ENCODE data around the gene HARBI1.

DNA sequence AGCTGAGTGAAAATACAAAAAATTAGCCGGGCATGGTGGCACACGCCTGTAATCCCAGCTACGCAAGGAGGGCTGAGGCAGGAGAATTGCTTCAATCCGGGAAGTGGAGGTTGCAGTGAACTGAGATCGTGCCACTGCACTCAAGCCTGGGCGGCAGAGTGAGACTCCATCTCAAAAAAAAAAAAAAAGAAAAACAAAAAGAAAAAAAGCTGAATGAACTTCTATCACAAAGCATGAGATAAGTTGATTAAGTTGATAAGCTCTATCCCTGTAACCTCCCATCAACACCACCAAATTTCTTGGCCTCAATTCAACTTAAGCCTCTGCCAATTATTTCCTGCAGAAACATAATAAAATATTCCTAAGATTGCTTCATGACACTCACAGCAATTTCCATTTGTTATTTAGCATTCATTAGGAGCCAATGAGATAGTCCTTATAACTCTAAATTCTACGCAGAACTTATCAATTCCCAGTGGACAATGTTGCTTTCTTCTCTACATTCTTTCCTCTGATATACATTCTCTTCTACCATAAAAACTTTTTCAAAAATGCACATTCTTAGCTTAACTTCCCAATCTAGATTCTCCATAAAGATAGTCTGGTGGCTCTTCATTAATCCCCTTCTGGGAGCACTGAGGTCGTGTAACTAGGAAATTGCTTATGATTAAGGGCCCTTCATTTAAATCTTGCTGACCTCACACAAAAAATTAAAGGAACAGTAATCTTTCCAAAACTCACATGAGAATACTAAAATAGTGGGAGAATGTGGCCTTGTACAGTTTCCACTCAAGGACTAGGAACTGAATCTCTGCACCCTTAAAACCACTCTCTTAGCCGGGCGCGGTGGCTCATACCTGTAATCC, 26.1 kb downstream of the HARBI1 start:
- TF ChIP-seq, protein P1, sequence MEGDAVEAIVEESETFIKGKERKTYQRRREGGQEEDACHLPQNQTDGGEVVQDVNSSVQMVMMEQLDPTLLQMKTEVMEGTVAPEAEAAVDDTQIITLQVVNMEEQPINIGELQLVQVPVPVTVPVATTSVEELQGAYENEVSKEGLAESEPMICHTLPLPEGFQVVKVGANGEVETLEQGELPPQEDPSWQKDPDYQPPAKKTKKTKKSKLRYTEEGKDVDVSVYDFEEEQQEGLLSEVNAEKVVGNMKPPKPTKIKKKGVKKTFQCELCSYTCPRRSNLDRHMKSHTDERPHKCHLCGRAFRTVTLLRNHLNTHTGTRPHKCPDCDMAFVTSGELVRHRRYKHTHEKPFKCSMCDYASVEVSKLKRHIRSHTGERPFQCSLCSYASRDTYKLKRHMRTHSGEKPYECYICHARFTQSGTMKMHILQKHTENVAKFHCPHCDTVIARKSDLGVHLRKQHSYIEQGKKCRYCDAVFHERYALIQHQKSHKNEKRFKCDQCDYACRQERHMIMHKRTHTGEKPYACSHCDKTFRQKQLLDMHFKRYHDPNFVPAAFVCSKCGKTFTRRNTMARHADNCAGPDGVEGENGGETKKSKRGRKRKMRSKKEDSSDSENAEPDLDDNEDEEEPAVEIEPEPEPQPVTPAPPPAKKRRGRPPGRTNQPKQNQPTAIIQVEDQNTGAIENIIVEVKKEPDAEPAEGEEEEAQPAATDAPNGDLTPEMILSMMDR (IDR thresholded peaks at IDR 0.05 in 4 of 5, conservative IDR thresholded peaks at IDR 0.05 in 1 of 5) = no peak
- no peak for TF ChIP-seq POLR2A (IDR thresholded peaks at IDR 0.05)
